Central memory CD8-positive, alpha-beta T cell (primary cell): ENCODE results near the gene PSMC6.
"Not testable (repeated sequence)": the region's sequence is repeated elsewhere in the genome, so short reads cannot be mapped to it uniquely, and the experiment has no call there.

Experiments used
- ATAC-seq: fragments of 150-1000 bp; cut with Tn5 transposase; replicated peaks from 2 replicates; pipeline ENCODE4 v1.10.0; 2022; ENCODE audit warnings: mild to moderate bottlenecking, moderate FRiP score, moderate number of reproducible peaks; ENCODE audit not compliant: poor library complexity, severe bottlenecking; ENCODE audit errors: extremely low read depth
- DNase-seq, 2 donors: peaks; one replicate each; pipeline ENCODE4 v3.0.0; 2021; ENCODE audit warnings: low spot score in 2 of 2
- H3K27ac Mint-ChIP-seq: one replicate; pipeline ENCODE4 v1.8.0; 2022; ENCODE audit warnings: low read depth, mild to moderate bottlenecking, moderate library complexity, mixed read lengths
- H3K27me3 Mint-ChIP-seq: one replicate; pipeline ENCODE4 v1.8.0; 2022; ENCODE audit warnings: mixed read lengths
- H3K36me3 Mint-ChIP-seq: one replicate; pipeline ENCODE4 v1.8.0; 2022; ENCODE audit warnings: mild to moderate bottlenecking, moderate library complexity, mixed read lengths; ENCODE audit not compliant: insufficient read depth
- H3K4me1 Mint-ChIP-seq: one replicate; pipeline ENCODE4 v1.8.0; 2022; ENCODE audit warnings: mixed read lengths
- H3K4me3 Mint-ChIP-seq: one replicate; pipeline ENCODE4 v1.8.0; 2022; ENCODE audit warnings: mild to moderate bottlenecking, moderate library complexity, mixed read lengths
- H3K9me3 Mint-ChIP-seq: one replicate; pipeline ENCODE4 v1.8.0; 2022; ENCODE audit warnings: mixed read lengths

PSMC6 gene

GRCh38 chr14:52694761-52695480 lies 12.1 kb upstream of the PSMC6 start:
- peaks cover 8% of the 10 kb centered on the region for H3K36me3 Mint-ChIP-seq
- H3K4me3 Mint-ChIP-seq, result peak overlapping the region; percentile 96
- peak; percentile 26 to 38 for DNase-seq
- ATAC-seq, result peak; percentile 70
- no peaks in the 10 kb centered on the region for H3K27me3 Mint-ChIP-seq
- peak overlapping the region; percentile 92 for H3K27ac Mint-ChIP-seq
- no peaks in the 10 kb centered on the region for H3K9me3 Mint-ChIP-seq
- peaks cover 42% of the 10 kb centered on the region for H3K4me1 Mint-ChIP-seq

GRCh38 chr14:52695481-52696091 lies 11.4 kb upstream of the PSMC6 start, which contains the start of gene ERO1A:
ERO1A (minus strand) TSS chr14:52695558; CDS start chr14:52695481, 77 bp downstream.
- Mint-ChIP-seq H3K4me3 (peak within 1 kb of the TSS; percentile 96), H3K9me3 (no peaks in the 10 kb centered on the region), H3K36me3 (peaks cover 5% of the 10 kb centered on the region), H3K27me3 (no peaks in the 10 kb centered on the region), H3K4me1 (peaks cover 38% of the 10 kb centered on the region), H3K27ac (peak within 1 kb of the TSS; percentile 92)
- DNase-seq, result peak; percentile 25 to 35
- ATAC-seq, result peak; percentile 61

GRCh38 chr14:52700701-52701172 lies 6.3 kb upstream of the PSMC6 start:
- Mint-ChIP-seq H3K4me3 (no peak overlapping the region), H3K9me3 (no peaks in the 10 kb centered on the region), H3K27me3 (no peaks in the 10 kb centered on the region), H3K36me3 (peaks cover 3% of the 10 kb centered on the region), H3K27ac (no peak overlapping the region), H3K4me1 (no peaks in the 10 kb centered on the region)
- ATAC-seq (no peak), DNase-seq (no peak)

DNA sequence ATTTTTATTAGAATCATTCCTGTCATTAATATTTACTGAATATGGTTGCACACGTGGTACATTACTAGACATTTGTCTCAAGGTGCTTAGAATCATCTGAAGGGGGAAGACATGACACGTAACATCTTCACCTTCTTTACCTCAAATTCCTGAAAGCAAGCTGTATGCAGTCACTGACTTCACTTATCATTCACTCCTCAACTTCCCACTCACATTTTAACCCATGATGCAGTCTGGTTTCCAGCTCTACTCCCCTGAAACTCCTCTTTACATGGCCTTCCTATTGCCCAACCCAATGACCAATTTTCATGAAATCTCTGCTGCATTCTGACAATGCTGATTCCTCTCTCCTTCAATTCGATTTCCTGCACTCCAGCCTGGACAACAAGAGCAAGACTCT lies 5.8 kb upstream of the PSMC6 start:
- H3K4me3 Mint-ChIP-seq, result no peak overlapping the region

DNA sequence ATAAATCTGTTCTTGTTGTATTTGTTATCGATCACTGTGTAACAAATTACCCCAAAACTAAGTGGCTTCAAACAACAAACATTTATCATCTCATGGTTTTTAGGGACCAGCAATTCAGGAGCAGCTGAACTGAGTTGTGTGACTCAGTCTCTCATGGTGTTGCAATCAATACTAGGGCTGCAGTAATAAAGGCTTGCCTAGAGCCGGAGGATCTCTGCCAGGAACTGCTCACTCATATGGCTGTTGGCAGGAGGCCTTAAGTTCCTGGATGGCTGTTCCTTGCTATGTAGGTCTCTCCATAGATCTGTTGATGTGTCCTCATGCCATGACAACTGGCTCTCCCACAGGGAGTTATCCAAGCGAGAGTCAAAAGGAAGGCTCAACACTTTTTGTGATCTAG lies 3.8 kb upstream of the PSMC6 start:
- Mint-ChIP-seq H3K27me3 (no peaks in the 10 kb centered on the region), H3K4me3 (no peak overlapping the region), H3K27ac (no peak overlapping the region), H3K4me1 (peaks cover 21% of the 10 kb centered on the region), H3K9me3 (no peaks in the 10 kb centered on the region), H3K36me3 (peaks cover 13% of the 10 kb centered on the region)
- no peak for ATAC-seq
- DNase-seq, result no peak

More for the DNA sequence above, 5.8 kb upstream of the PSMC6 start:
- Mint-ChIP-seq H3K9me3 (no peaks in the 10 kb centered on the region), H3K4me1 (peaks cover 1% of the 10 kb centered on the region), H3K27ac (no peak overlapping the region), H3K27me3 (no peaks in the 10 kb centered on the region), H3K36me3 (peaks cover 3% of the 10 kb centered on the region)
- DNase-seq (no peak), ATAC-seq (no peak)

- peaks cover 13% of the 10 kb centered on the region for H3K36me3 Mint-ChIP-seq
- H3K4me3 Mint-ChIP-seq, result no peak overlapping the region
- no peak overlapping the region for H3K27ac Mint-ChIP-seq
- DNase-seq (no peak), ATAC-seq (no peak)
- H3K4me1 Mint-ChIP-seq, result peaks cover 23% of the 10 kb centered on the region
- no peaks in the 10 kb centered on the region for H3K9me3 Mint-ChIP-seq
- no peaks in the 10 kb centered on the region for H3K27me3 Mint-ChIP-seq
Observed at GRCh38 chr14:52703664-52704063, 3.3 kb upstream of the PSMC6 start.

- peak overlapping the region; percentile 98 for H3K4me3 Mint-ChIP-seq
- peak overlapping the region; percentile 94 for H3K27ac Mint-ChIP-seq
- peaks cover 26% of the 10 kb centered on the region for H3K4me1 Mint-ChIP-seq
- no peaks in the 10 kb centered on the region for H3K27me3 Mint-ChIP-seq
- DNase-seq (no peak), ATAC-seq (peak; percentile 9)
- H3K9me3 Mint-ChIP-seq, result no peaks in the 10 kb centered on the region
- peaks cover 30% of the 10 kb centered on the region for H3K36me3 Mint-ChIP-seq
Observed at GRCh38 chr14:52706286-52706685, 714 bp upstream of the PSMC6 start.

- DNase-seq (no peak), ATAC-seq (no peak)
- no peak overlapping the region for H3K4me3 Mint-ChIP-seq
- H3K27me3 Mint-ChIP-seq, result no peaks in the 10 kb centered on the region
- peaks cover 22% of the 10 kb centered on the region for H3K4me1 Mint-ChIP-seq
- no peak overlapping the region for H3K27ac Mint-ChIP-seq
- no peaks in the 10 kb centered on the region for H3K9me3 Mint-ChIP-seq
- H3K36me3 Mint-ChIP-seq, result peaks cover 69% of the 10 kb centered on the region
Observed at GRCh38 chr14:52711666-52712065, 4.7 kb downstream of the PSMC6 start.

- no peaks in the 10 kb centered on the region for H3K9me3 Mint-ChIP-seq
- ATAC-seq, result no peak
Observed at GRCh38 chr14:52716155-52716554, 9.2 kb downstream of the PSMC6 start.

GRCh38 chr14:52723514-52724359 lies 16.7 kb downstream of the PSMC6 start:
- DNase-seq (no peak), ATAC-seq (no peak)
- Mint-ChIP-seq H3K27ac (peak overlapping the region; percentile 64), H3K36me3 (peaks cover 55% of the 10 kb centered on the region), H3K9me3 (no peaks in the 10 kb centered on the region), H3K4me1 (peaks cover 27% of the 10 kb centered on the region), H3K27me3 (no peaks in the 10 kb centered on the region), H3K4me3 (no peak overlapping the region)

More at GRCh38 chr14:52716155-52716554, 9.2 kb downstream of the PSMC6 start:
- Mint-ChIP-seq H3K27ac (peak overlapping the region; percentile 16), H3K36me3 (peaks cover 73% of the 10 kb centered on the region), H3K4me1 (peaks cover 3% of the 10 kb centered on the region), H3K4me3 (no peak overlapping the region), H3K27me3 (no peaks in the 10 kb centered on the region)
- DNase-seq, result no peak

- H3K27ac Mint-ChIP-seq, result no peak overlapping the region
- DNase-seq, result no peak
- no peaks in the 10 kb centered on the region for H3K9me3 Mint-ChIP-seq
- H3K36me3 Mint-ChIP-seq, result peaks cover 52% of the 10 kb centered on the region
- no peak for ATAC-seq
- no peak overlapping the region for H3K4me3 Mint-ChIP-seq
- H3K4me1 Mint-ChIP-seq, result peaks cover 27% of the 10 kb centered on the region
- no peaks in the 10 kb centered on the region for H3K27me3 Mint-ChIP-seq
Observed at GRCh38 chr14:52724360-52724644, 17.3 kb downstream of the PSMC6 start.

DNA sequence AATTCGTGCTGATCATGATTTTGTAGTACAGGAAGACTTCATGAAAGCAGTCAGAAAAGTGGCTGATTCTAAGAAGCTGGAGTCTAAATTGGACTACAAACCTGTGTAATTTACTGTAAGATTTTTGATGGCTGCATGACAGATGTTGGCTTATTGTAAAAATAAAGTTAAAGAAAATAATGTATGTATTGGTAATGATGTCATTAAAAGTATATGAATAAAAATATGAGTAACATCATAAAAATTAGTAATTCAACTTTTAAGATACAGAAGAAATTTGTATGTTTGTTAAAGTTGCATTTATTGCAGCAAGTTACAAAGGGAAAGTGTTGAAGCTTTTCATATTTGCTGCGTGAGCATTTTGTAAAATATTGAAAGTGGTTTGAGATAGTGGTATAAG lies 20.5 kb downstream of the PSMC6 start:
- not testable (repeated sequence) for ATAC-seq, H3K4me3 Mint-ChIP-seq, H3K27ac Mint-ChIP-seq, DNase-seq, H3K27me3 Mint-ChIP-seq, H3K9me3 Mint-ChIP-seq
- H3K36me3 Mint-ChIP-seq, result peaks cover 45% of the 10 kb centered on the region
- H3K4me1 Mint-ChIP-seq, result peaks cover 13% of the 10 kb centered on the region
